GM12878 (cell line): ENCODE results near the gene SPATA1. TPM values are rescaled to one million over a fixed set of nuclear protein-coding genes. Genes with fewer than 3 reads are reported as not detected.

ENCODE experiments used
- ATAC-seq: fragments of 200-7000 bp; cut with Tn5 transposase; 3 replicates; pipeline ENCODE4 v1.9.1; 2020; ENCODE audit warnings: mild to moderate bottlenecking, moderate library complexity
- BruUV-seq: library from RNA; stranded (reverse); fragments of 400-500 nt; replicated peaks from 2 replicates; lab custom pipeline; 2021; lab: Mats Ljungman, UMichigan
- CTCF ChIA-PET: fragments of 300-600 bp; sonication (Branson Sonifier 250); formaldehyde crosslinking; extraction: SDS; loops from one replicate; lab custom pipeline; 2021; ENCODE audit warnings: inconsistent platforms; lab: Yijun Ruan, JAX
- POLR2A ChIA-PET: fragments of 350-600 bp; formaldehyde crosslinking; extraction: SDS; loops from one replicate; lab custom pipeline; 2021; ENCODE audit warnings: inconsistent platforms; lab: Charles Lee
- RAD21 ChIA-PET: fragments of 300-600 bp; sonication (Branson Sonifier 250); formaldehyde crosslinking; loops from one replicate; lab custom pipeline; 2023; ENCODE audit warnings: antibody characterized with exemption; ENCODE audit not compliant: unreplicated experiment; lab: Charles Lee
- SMC1A ChIA-PET: fragments of 300-600 bp; sonication (Branson Sonifier 250); formaldehyde crosslinking; loops from one replicate; lab custom pipeline; 2023; ENCODE audit not compliant: unreplicated experiment, uncharacterized antibody; lab: Charles Lee
- DNase-seq: peaks from one replicate; pipeline ENCODE4 v3.0.0-alpha.2; 2011; ENCODE audit warnings: low read depth, low spot score
- FAIRE-seq: peaks from 3 replicates; lab custom pipeline; 2011; peaks lifted over from hg19 to GRCh38; lab: Jason Lieb, UNC
- H2AFZ ChIP-seq: 2 replicates; pipeline ENCODE4 v1.6.0; 2011; ENCODE audit warnings: low read depth, low read length, control low read depth; ENCODE audit not compliant: control insufficient read depth
- H3K27ac ChIP-seq: 2 replicates; pipeline ENCODE4 v1.5.1; 2011; ENCODE audit warnings: control low read depth; ENCODE audit not compliant: control insufficient read depth, insufficient read depth
- H3K27me3 ChIP-seq, 2 experiments: replicated peaks in 1 of 2; 2 replicates each; pipeline versions ENCODE4 v1.6.0 to v1.6.1; 2011; ENCODE audit warnings: low read length in 1 of 2; ENCODE audit not compliant: control insufficient read depth in 2 of 2, insufficient read depth in 2 of 2
- H3K36me3 ChIP-seq, 2 experiments: 2 replicates each; pipeline ENCODE4 v1.5.1; 2011; ENCODE audit warnings: low read length in 1 of 2; ENCODE audit not compliant: control insufficient read depth in 2 of 2, insufficient read depth in 2 of 2
- H3K4me1 ChIP-seq: 2 replicates; pipeline ENCODE4 v1.6.1; 2011; ENCODE audit warnings: mild to moderate bottlenecking, low read length, moderate library complexity, mixed read lengths; ENCODE audit not compliant: control insufficient read depth, insufficient read depth
- H3K4me2 ChIP-seq: 2 replicates; pipeline ENCODE4 v1.6.0; 2011; ENCODE audit warnings: control low read depth; ENCODE audit not compliant: control insufficient read depth, insufficient read depth
- H3K4me3 ChIP-seq: fragments of 200-600 bp; sonication (generic); 2 replicates; pipeline ENCODE4 v1.5.1; 2016
- H3K79me2 ChIP-seq: 2 replicates; pipeline ENCODE4 v1.6.0; 2011; ENCODE audit warnings: low read length; ENCODE audit not compliant: control insufficient read depth, insufficient read depth
- H3K9ac ChIP-seq: 2 replicates; pipeline ENCODE4 v1.8.0; 2011; ENCODE audit warnings: low read length, control low read depth, mixed read lengths; ENCODE audit not compliant: control insufficient read depth, insufficient read depth
- H3K9me3 ChIP-seq: replicated peaks from 3 replicates; pipeline ENCODE4 v1.5.1; 2011; ENCODE audit warnings: mild to moderate bottlenecking, low read length; ENCODE audit not compliant: control insufficient read depth, insufficient read depth
- H4K20me1 ChIP-seq: 2 replicates; pipeline ENCODE4 v1.6.0; 2011; ENCODE audit not compliant: control insufficient read depth, insufficient read depth
- E2F8 ChIP-seq: fragments of 450-650 bp; IDR thresholded peaks from 2 replicates; pipeline ENCODE4 v1.6.1; 2018; ENCODE audit warnings: mild to moderate bottlenecking, low read depth, moderate library complexity; ENCODE audit not compliant: partially characterized antibody
- EED ChIP-seq: sonication (generic); IDR thresholded peaks from 2 replicates; pipeline ENCODE4 v1.6.1; 2016; ENCODE audit warnings: antibody characterized with exemption, low read depth
- GABPA ChIP-seq: IDR thresholded peaks from 2 replicates; pipeline ENCODE4 v1.6.1; 2014; ENCODE audit warnings: antibody characterized with exemption, low read depth, mild to moderate bottlenecking, inconsistent platforms
- IRF5 ChIP-seq: fragments of 450-650 bp; IDR thresholded peaks from 2 replicates; pipeline ENCODE4 v1.6.1; 2017; ENCODE audit warnings: borderline replicate concordance
- LARP7 ChIP-seq: fragments of 450-650 bp; IDR thresholded peaks from 2 replicates; pipeline ENCODE4 v1.6.1; 2017; ENCODE audit warnings: mild to moderate bottlenecking
- MAX ChIP-seq: IDR thresholded peaks from 2 replicates; pipeline ENCODE4 v1.6.1; 2012; ENCODE audit warnings: low read depth, low read length, improper control_type of control experiment
- MTA3 ChIP-seq: IDR thresholded peaks from 2 replicates; pipeline ENCODE4 v1.6.1; 2012; ENCODE audit warnings: low read length, inconsistent platforms, borderline replicate concordance
- NFYA ChIP-seq: IDR thresholded peaks from 2 replicates; pipeline ENCODE4 v1.6.1; 2011; ENCODE audit warnings: low read depth, mild to moderate bottlenecking, low read length, improper control_type of control experiment, borderline replicate concordance
- PML ChIP-seq: IDR thresholded peaks from 2 replicates; pipeline ENCODE4 v1.6.1; 2012; ENCODE audit warnings: low read length, inconsistent platforms
- RCOR1 ChIP-seq: conservative IDR thresholded peaks from 2 replicates; pipeline ENCODE4 v1.6.1; 2012; ENCODE audit warnings: low read depth, low read length, improper control_type of control experiment
- USF2 ChIP-seq: IDR thresholded peaks from 2 replicates; pipeline ENCODE4 v1.6.1; 2011; ENCODE audit warnings: low read depth, low read length, improper control_type of control experiment, borderline replicate concordance
- WGBS: methylation state at CpG from one replicate; pipeline ENCODE4 v1.1.6; 2016; ENCODE audit warnings: low lambda C conversion rate; ENCODE audit not compliant: insufficient replicate concordance, insufficient coverage; ENCODE audit errors: missing lambda C conversion rate; 5-methylcytosine and 5-hydroxymethylcytosine counted together
- in situ Hi-C: fragments of 300-500 bp; cut with MboI; formaldehyde crosslinking; loops from 9 replicates; pipeline ENCODE4 v1.14.3; 2018; ENCODE audit warnings: mixed read lengths
- intact Hi-C: fragments of 100-400 bp; cut with micrococcal nuclease; formaldehyde crosslinking; loops from one replicate; pipeline ENCODE4 v1.14.2; 2022; ENCODE audit not compliant: unreplicated experiment
- polyA plus RNA-seq, 11 experiments: library from polyadenylated mRNA; depleted of rRNA in 4 of 11; unstranded in 6 of 11; stranded (reverse) in 5 of 11; fragments of >200 nt; fragmentation: Nextera tagmentation in 4 of 11; fragmentation: Illumina TruSeq in 1 of 11; extraction: Ambion mirVana in 4 of 11; extraction: Trizol in 1 of 11; gene quantifications; 1 replicate in 1 of 11; 2 replicates in 10 of 11; pipeline versions ENCODE4 v1.2.1 to v1.2.3, GENCODE V29; 2011 to 2016; ENCODE audit warnings: inconsistent platforms in 2 of 11, missing spikeins in 2 of 11, low read depth in 1 of 11
- total RNA-seq, 4 experiments: library from RNA; depleted of rRNA in 3 of 4; stranded (reverse); fragments of >200 nt in 3 of 4; fragmentation: Illumina TruSeq in 1 of 4; extraction: Trizol in 1 of 4; gene quantifications; 2 replicates each; pipeline versions ENCODE4 v1.2.1 to v1.2.3, GENCODE V29; 2013 to 2021

The SPATA1 gene
- total and polyA plus RNA-seq, 10 of the 15 experiments (the other 5 are each of a cell fraction or from before 2014, with no cell fraction given), result 0.74 to 2.4 (median 1.9) TPM

- WGBS, result 100% methylated on average over 1 of the region's 1 CpG
- Histone ChIP-seq H3K36me3 (no peaks in the 10 kb centered on the region), H4K20me1 (no peaks in the 10 kb centered on the region), H3K27me3 (no peaks in the 10 kb centered on the region), H3K9me3 (peaks cover 2% of the 10 kb centered on the region; the same call in 2 of the 3 replicates), H3K9ac (no peak overlapping the region), H2AFZ (no peak overlapping the region), H3K4me1 (peaks cover 3% of the 10 kb centered on the region), H3K4me3 (no peak overlapping the region), H3K27ac (no peak overlapping the region), H3K4me2 (no peak overlapping the region)
- SMC1A ChIA-PET, result interaction anchor here (1.0 to 1.3 kb wide), 2 partner anchors 88 to 105 kb away, joined by 3 read pairs; no protein-coding TSS in a partner anchor
- ATAC-seq, result no peak
- DNase-seq, result no peak
- no TSS peak for BruUV-seq
- RAD21 ChIA-PET, result interaction anchor here (1.5 kb wide), 1 partner anchor 34 kb away, joined by 3 read pairs; no protein-coding TSS in a partner anchor
- CTCF ChIA-PET, result interaction anchor here (1.1 to 1.3 kb wide), 2 partner anchors 10 to 14 kb away, joined by 3 to 4 read pairs; no protein-coding TSS in a partner anchor
- intact Hi-C loops (no loop called here), in situ Hi-C loops (loop anchor here (5.0 kb wide), 1 partner anchor 51 kb away; no protein-coding TSS in a partner anchor)
- POLR2A ChIA-PET, result interaction anchor here (0.8 to 1.1 kb wide), 3 partner anchors 11 to 80 kb away, joined by 3 to 4 read pairs (median 4); partner anchors contain the start of gene CTBS
- FAIRE-seq, result no peak
- TF ChIP-seq USF2 (no peak), GABPA (no peak), MAX (no peak)
- TF ChIP-seq, all 136 proteins: peak for 0
- H3K79me2 ChIP-seq, result no peaks in the 10 kb centered on the region
These were observed 79.6 kb downstream of the SPATA1 start for GRCh38 chr1:84585803-84586202.

- ATAC-seq (no peak), FAIRE-seq (no peak), DNase-seq (no peak)
- BruUV-seq, result no TSS peak
- in situ Hi-C loops, result loop anchor here (5.0 kb wide), 1 partner anchor 50 kb away; no protein-coding TSS in a partner anchor
- no peaks in the 10 kb centered on the region for H4K20me1 ChIP-seq
- no peaks in the 10 kb centered on the region for H3K36me3 ChIP-seq
- H3K4me3 ChIP-seq, result no peak overlapping the region
- H3K79me2 ChIP-seq, result no peaks in the 10 kb centered on the region
- intact Hi-C loops, result no loop called here
- H3K9me3 ChIP-seq, result peaks cover 2% of the 10 kb centered on the region; the same call in 2 of the 3 replicates
- no peak overlapping the region for H3K27ac ChIP-seq
- no peak overlapping the region for H3K4me2 ChIP-seq
- H3K9ac ChIP-seq, result no peak overlapping the region
- ChIA-PET SMC1A (no interaction called here), CTCF (interaction anchor here (1.0 kb wide), 1 partner anchor 14 kb away, joined by 3 read pairs; no protein-coding TSS in a partner anchor), POLR2A (no interaction called here), RAD21 (interaction anchor here (1.5 kb wide), 1 partner anchor 33 kb away, joined by 3 read pairs; no protein-coding TSS in a partner anchor)
- peaks cover 3% of the 10 kb centered on the region for H3K4me1 ChIP-seq
- H3K27me3 ChIP-seq, result no peaks in the 10 kb centered on the region
- 96% methylated on average over 3 of the region's 3 CpGs for WGBS
- H2AFZ ChIP-seq, result no peak overlapping the region
- TF ChIP-seq EED, result no peak
- TF ChIP-seq RCOR1, result no peak
- no peak for TF ChIP-seq MTA3
- no peak for TF ChIP-seq PML
- no peak for TF ChIP-seq NFYA
- no peak for TF ChIP-seq IRF5
- no peak for TF ChIP-seq LARP7
- TF ChIP-seq E2F8, result no peak
These were observed 80.9 kb downstream of the SPATA1 start for GRCh38 chr1:84587099-84587498.
